ENCODE measurements around the gene FOXD4L3.
"Not testable (repeated sequence)": the region's sequence is repeated elsewhere in the genome, so short reads cannot be mapped to it uniquely, and the experiment has no call there.

DNA sequence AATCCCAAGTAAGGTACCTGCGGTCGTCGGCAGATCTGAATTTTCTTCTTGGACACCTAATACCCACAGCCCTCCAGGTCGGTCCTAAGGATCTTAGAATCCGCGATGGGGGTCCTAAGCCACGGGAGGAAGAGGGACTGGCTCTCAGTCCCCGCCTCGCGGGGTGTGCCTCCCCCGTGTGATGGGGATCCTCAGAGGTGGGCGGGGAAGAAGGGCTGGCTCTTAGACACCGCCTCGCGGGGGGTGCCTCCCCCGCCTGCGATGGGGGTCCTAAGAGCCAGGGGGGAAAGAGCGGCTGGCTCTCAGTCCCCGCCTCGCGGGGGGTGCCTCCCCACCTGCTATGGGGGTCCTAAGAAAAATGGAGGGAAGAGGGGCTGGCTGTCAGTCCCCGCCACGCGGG is 21.1 kb downstream of the FOXD4L3 start:
- TF ChIP-seq, protein P1, sequence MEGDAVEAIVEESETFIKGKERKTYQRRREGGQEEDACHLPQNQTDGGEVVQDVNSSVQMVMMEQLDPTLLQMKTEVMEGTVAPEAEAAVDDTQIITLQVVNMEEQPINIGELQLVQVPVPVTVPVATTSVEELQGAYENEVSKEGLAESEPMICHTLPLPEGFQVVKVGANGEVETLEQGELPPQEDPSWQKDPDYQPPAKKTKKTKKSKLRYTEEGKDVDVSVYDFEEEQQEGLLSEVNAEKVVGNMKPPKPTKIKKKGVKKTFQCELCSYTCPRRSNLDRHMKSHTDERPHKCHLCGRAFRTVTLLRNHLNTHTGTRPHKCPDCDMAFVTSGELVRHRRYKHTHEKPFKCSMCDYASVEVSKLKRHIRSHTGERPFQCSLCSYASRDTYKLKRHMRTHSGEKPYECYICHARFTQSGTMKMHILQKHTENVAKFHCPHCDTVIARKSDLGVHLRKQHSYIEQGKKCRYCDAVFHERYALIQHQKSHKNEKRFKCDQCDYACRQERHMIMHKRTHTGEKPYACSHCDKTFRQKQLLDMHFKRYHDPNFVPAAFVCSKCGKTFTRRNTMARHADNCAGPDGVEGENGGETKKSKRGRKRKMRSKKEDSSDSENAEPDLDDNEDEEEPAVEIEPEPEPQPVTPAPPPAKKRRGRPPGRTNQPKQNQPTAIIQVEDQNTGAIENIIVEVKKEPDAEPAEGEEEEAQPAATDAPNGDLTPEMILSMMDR (conservative IDR thresholded peaks at IDR 0.05; ENCODE audit: low read depth, low read length), result not testable (repeated sequence)
- TF ChIP-seq EZH2 (IDR thresholded peaks at IDR 0.05; ENCODE audit: borderline replicate concordance, low read depth, low read length, poor library complexity, severe bottlenecking), result not testable (repeated sequence)
